ENCODE measurements around the gene TOR1B.

DNA sequence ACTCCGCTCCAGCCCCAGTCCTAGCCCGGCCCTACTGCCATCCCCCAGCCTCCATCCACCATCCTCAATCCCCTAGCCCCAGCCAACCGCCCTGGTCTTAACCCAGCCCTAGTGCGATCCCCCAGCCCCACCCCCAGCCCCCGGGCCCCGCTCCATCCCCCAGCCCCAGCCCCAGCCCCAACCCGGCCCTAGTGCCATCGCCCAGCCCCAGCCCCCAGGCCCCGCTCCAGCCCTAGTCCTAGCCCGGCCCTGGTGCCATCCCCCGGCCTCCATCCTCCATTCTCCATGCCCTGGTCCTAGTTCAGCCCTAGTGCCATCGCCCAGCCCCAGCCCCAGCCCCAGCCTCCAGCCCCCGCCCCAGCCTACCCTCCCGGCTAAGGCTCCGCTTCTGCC is 20.6 kb downstream of the TOR1B start:
- TF ChIP-seq, protein P1, sequence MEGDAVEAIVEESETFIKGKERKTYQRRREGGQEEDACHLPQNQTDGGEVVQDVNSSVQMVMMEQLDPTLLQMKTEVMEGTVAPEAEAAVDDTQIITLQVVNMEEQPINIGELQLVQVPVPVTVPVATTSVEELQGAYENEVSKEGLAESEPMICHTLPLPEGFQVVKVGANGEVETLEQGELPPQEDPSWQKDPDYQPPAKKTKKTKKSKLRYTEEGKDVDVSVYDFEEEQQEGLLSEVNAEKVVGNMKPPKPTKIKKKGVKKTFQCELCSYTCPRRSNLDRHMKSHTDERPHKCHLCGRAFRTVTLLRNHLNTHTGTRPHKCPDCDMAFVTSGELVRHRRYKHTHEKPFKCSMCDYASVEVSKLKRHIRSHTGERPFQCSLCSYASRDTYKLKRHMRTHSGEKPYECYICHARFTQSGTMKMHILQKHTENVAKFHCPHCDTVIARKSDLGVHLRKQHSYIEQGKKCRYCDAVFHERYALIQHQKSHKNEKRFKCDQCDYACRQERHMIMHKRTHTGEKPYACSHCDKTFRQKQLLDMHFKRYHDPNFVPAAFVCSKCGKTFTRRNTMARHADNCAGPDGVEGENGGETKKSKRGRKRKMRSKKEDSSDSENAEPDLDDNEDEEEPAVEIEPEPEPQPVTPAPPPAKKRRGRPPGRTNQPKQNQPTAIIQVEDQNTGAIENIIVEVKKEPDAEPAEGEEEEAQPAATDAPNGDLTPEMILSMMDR (IDR thresholded peaks at IDR 0.05; ENCODE audit: poor library complexity, severe bottlenecking): no peak
- TF ChIP-seq POLR2AphosphoS5 (IDR thresholded peaks at IDR 0.05) (no peak), TAF1 (IDR thresholded peaks at IDR 0.05; ENCODE audit: low read depth) (no peak), EP300 (conservative IDR thresholded peaks at IDR 0.05; ENCODE audit: poor library complexity, severe bottlenecking) (no peak), SMC3 (conservative IDR thresholded peaks at IDR 0.05; ENCODE audit: poor library complexity) (no peak), RAD21 (conservative IDR thresholded peaks at IDR 0.05) (no peak)
